SK-N-MC (cell line): ENCODE results near the gene WFDC1.

ENCODE experiments used
- EZH2 ChIP-seq: fragments of 200-600 bp; sonication (generic); IDR thresholded peaks from one replicate; pipeline ENCODE4 v1.6.1; 2017; ENCODE audit warnings: antibody characterized with exemption
- POLR2AphosphoS5 ChIP-seq: IDR thresholded peaks from 2 replicates; pipeline ENCODE4 v1.6.1; 2012; ENCODE audit warnings: mild to moderate bottlenecking, low read depth, low read length, borderline replicate concordance

GRCh38 chr16:84368308-84368996 lies 73.8 kb downstream of the WFDC1 start, which contains the start of gene ATP2C2:
- TF ChIP-seq EZH2 (no peak), POLR2AphosphoS5 (no peak)
